ENCODE measurements around the gene NLE1. TPM values are rescaled to one million over a fixed set of nuclear protein-coding genes. Genes with fewer than 3 reads are reported as not detected.
A peak's percentile ranks its signal among the peaks of the same experiment; 100 is the strongest.

NLE1 gene
- 12.4 and 29.5 TPM in 2 replicates for total RNA-seq (ENCODE audit: low replicate concordance)

- no peaks in the 10 kb centered on the region for H3K27me3 ChIP-seq
- Mint-ChIP-seq H3K9me3 (no peaks in the 10 kb centered on the region), H3K36me3 (peaks cover 4% of the 10 kb centered on the region), H3K27me3 (ENCODE audit: insufficient read depth, low read depth) (peaks cover 2% of the 10 kb centered on the region), H3K4me3 (peak within 1 kb of the TSS; percentile 89), H3K4me1 (peaks cover 3% of the 10 kb centered on the region), H3K27ac (no peak within 1 kb of the TSS)
- H3K36me3 ChIP-seq: peaks cover 3% of the 10 kb centered on the region
- peak within 1 kb of the TSS; percentile 93 for H3K4me3 ChIP-seq
- H3K4me2 ChIP-seq: peak within 1 kb of the TSS; percentile 89
- peak within 1 kb of the TSS; percentile 92 for H2AFZ ChIP-seq (replicated peaks)
- H3K4me1 ChIP-seq: peaks cover 5% of the 10 kb centered on the region
- peak; percentile 88 for DNase-seq (ENCODE audit: low spot score)
- no peaks in the 10 kb centered on the region for H3K9me3 ChIP-seq (ENCODE audit: low read depth)
- H4K20me1 ChIP-seq (ENCODE audit: low read depth): no peaks in the 10 kb centered on the region
- H3K79me2 ChIP-seq (ENCODE audit: low read depth): peaks cover 27% of the 10 kb centered on the region
- peak within 1 kb of the TSS; percentile 36 for H3K9ac ChIP-seq
- TF ChIP-seq CTCF (IDR thresholded peaks at IDR 0.05): peak; percentile 89
- TF ChIP-seq EZH2 (IDR thresholded peaks at IDR 0.05): peak; percentile 47
- no peak for TF ChIP-seq EZH2phosphoT487 (IDR thresholded peaks at IDR 0.05)
- H3F3A ChIP-seq (ENCODE audit: low read depth): no peaks in the 10 kb centered on the region
- H3K27ac ChIP-seq: no peak within 1 kb of the TSS
Measured at GRCh38 chr17:35141681-35142466, at the start of gene NLE1. NLE1 (minus strand) TSS chr17:35142303; CDS start chr17:35142275, 28 bp downstream.

GRCh38 chr17:35191001-35191695 lies 49.0 kb upstream of the NLE1 start:
- Mint-ChIP-seq H3K27me3 (ENCODE audit: insufficient read depth, low read depth) (peaks cover 6% of the 10 kb centered on the region), H3K4me3 (no peak overlapping the region)
- no peak overlapping the region for H2AFZ ChIP-seq (replicated peaks)

GRCh38 chr17:35189291-35189690 lies 47.2 kb upstream of the NLE1 start:
- Mint-ChIP-seq H3K27ac (no peak overlapping the region), H3K4me3 (no peak overlapping the region), H3K27me3 (ENCODE audit: insufficient read depth, low read depth) (peaks cover 3% of the 10 kb centered on the region), H3K4me1 (peaks cover 5% of the 10 kb centered on the region), H3K36me3 (no peaks in the 10 kb centered on the region), H3K9me3 (no peaks in the 10 kb centered on the region)
- DNase-seq (ENCODE audit: low spot score): no peak
- H3F3A ChIP-seq (ENCODE audit: low read depth): no peaks in the 10 kb centered on the region
- H3K9ac ChIP-seq: no peak overlapping the region
- no peaks in the 10 kb centered on the region for H3K4me1 ChIP-seq
- no peaks in the 10 kb centered on the region for H4K20me1 ChIP-seq (ENCODE audit: low read depth)
- no peak overlapping the region for H3K4me2 ChIP-seq
- no peak overlapping the region for H3K4me3 ChIP-seq
- no peak overlapping the region for H2AFZ ChIP-seq (replicated peaks)
- no peak overlapping the region for H3K27ac ChIP-seq
- H3K79me2 ChIP-seq (ENCODE audit: low read depth): no peaks in the 10 kb centered on the region
- H3K27me3 ChIP-seq: no peaks in the 10 kb centered on the region
- no peak for TF ChIP-seq EZH2phosphoT487 (IDR thresholded peaks at IDR 0.05)
- TF ChIP-seq CTCF (IDR thresholded peaks at IDR 0.05): no peak
- no peak for TF ChIP-seq EZH2 (IDR thresholded peaks at IDR 0.05)
- H3K36me3 ChIP-seq: no peaks in the 10 kb centered on the region
- no peaks in the 10 kb centered on the region for H3K9me3 ChIP-seq (ENCODE audit: low read depth)

More at GRCh38 chr17:35191001-35191695, 49.0 kb upstream of the NLE1 start:
- no peak for DNase-seq (ENCODE audit: low spot score)
- no peak overlapping the region for H3K27ac Mint-ChIP-seq
- no peak overlapping the region for H3K4me3 ChIP-seq
- H3K36me3 ChIP-seq: no peaks in the 10 kb centered on the region
- H3K9me3 Mint-ChIP-seq: peaks cover 6% of the 10 kb centered on the region
- no peak overlapping the region for H3K9ac ChIP-seq
- H3K4me2 ChIP-seq: no peak overlapping the region
- no peaks in the 10 kb centered on the region for H3K27me3 ChIP-seq
- H3K36me3 Mint-ChIP-seq: no peaks in the 10 kb centered on the region
- no peaks in the 10 kb centered on the region for H3K79me2 ChIP-seq (ENCODE audit: low read depth)
- no peak for TF ChIP-seq CTCF (IDR thresholded peaks at IDR 0.05)
- no peak for TF ChIP-seq EZH2phosphoT487 (IDR thresholded peaks at IDR 0.05)
- TF ChIP-seq EZH2 (IDR thresholded peaks at IDR 0.05): no peak
- H3K4me1 Mint-ChIP-seq: peaks cover 5% of the 10 kb centered on the region
- no peaks in the 10 kb centered on the region for H3F3A ChIP-seq (ENCODE audit: low read depth)
- no peak overlapping the region for H3K27ac ChIP-seq
- no peaks in the 10 kb centered on the region for H4K20me1 ChIP-seq (ENCODE audit: low read depth)
- no peaks in the 10 kb centered on the region for H3K9me3 ChIP-seq (ENCODE audit: low read depth)
- no peaks in the 10 kb centered on the region for H3K4me1 ChIP-seq
